K562 (cell line): Measurements from ENCODE around the gene LACTB. TPM values are rescaled to one million over a fixed set of nuclear protein-coding genes. Genes with fewer than 3 reads are reported as not detected.

Experiments used
- ATAC-seq: fragments of 200-7000 bp; cut with Tn5 transposase; 3 replicates; pipeline ENCODE4 v1.9.1; 2020; ENCODE audit warnings: moderate library complexity
- BruUV-seq: library from RNA; stranded (reverse); fragments of 400-500 nt; replicated peaks from 2 replicates; lab custom pipeline; 2021; lab: Mats Ljungman, UMichigan
- CTCF ChIA-PET: fragments of 300-600 bp; formaldehyde crosslinking; extraction: SDS; loops from one replicate; lab custom pipeline; 2021; ENCODE audit warnings: low intra/inter-chr PET ratio; lab: Yijun Ruan, JAX
- POLR2A ChIA-PET: fragments of 300-600, 350-650 bp; sonication (Branson Sonifier 250); formaldehyde crosslinking; extraction: SDS; loops from one replicate; lab custom pipeline; 2021; ENCODE audit warnings: antibody characterized with exemption, inconsistent platforms; lab: Yijun Ruan, JAX
- DNase-seq, 4 experiments: peaks; one replicate each; pipeline versions ENCODE4 v3.0.0 to v3.0.0-alpha.2; 2011 to 2018; ENCODE audit warnings: low spot score in 3 of 4, mixed read lengths in 3 of 4; ENCODE audit errors: extremely low read depth in 1 of 4
- FAIRE-seq: peaks from 2 replicates; lab custom pipeline; 2011; peaks lifted over from hg19 to GRCh38; lab: Jason Lieb, UNC
- H2AFZ ChIP-seq: 2 replicates; pipeline ENCODE4 v1.6.0; 2011; ENCODE audit warnings: low read depth, low read length, control low read depth, inconsistent platforms
- H3K27ac ChIP-seq: fragments of 200-600 bp; 3 replicates; pipeline ENCODE4 v1.8.0; 2011; ENCODE audit warnings: low read depth, mild to moderate bottlenecking, control low read depth, inconsistent platforms, low read length, moderate library complexity, mixed read lengths; ENCODE audit errors: extremely low read depth
- H3K27me3 ChIP-seq, 2 experiments: fragments of 300-600 bp in 1 of 2; 2 replicates in 1 of 2; 3 replicates in 1 of 2; pipeline versions ENCODE4 v1.6.0 to v1.8.0; 2011; ENCODE audit warnings: inconsistent platforms in 2 of 2, low read length in 2 of 2, mild to moderate bottlenecking in 1 of 2, mixed read lengths in 1 of 2, moderate library complexity in 1 of 2; ENCODE audit not compliant: control insufficient read depth in 2 of 2, insufficient read depth in 2 of 2
- H3K36me3 ChIP-seq: fragments of 300-600 bp; 3 replicates; pipeline ENCODE4 v1.8.0; 2011; ENCODE audit warnings: mild to moderate bottlenecking, low read length, inconsistent platforms; ENCODE audit not compliant: control insufficient read depth, insufficient read depth
- H3K4me1 ChIP-seq, 2 experiments: fragments of 200-600 bp in 1 of 2; replicated peaks in 1 of 2; 2 replicates in 1 of 2; 3 replicates in 1 of 2; pipeline versions ENCODE4 v1.5.1 to v1.8.0; 2011; ENCODE audit warnings: inconsistent platforms in 2 of 2, low read length in 2 of 2, mild to moderate bottlenecking in 1 of 2, mixed read lengths in 1 of 2, moderate library complexity in 1 of 2; ENCODE audit not compliant: control insufficient read depth in 2 of 2, insufficient read depth in 2 of 2
- H3K4me2 ChIP-seq: 2 replicates; pipeline ENCODE4 v1.6.1; 2011; ENCODE audit warnings: low read length, control low read depth, inconsistent platforms, mixed read lengths; ENCODE audit not compliant: insufficient read depth
- H3K4me3 ChIP-seq: fragments of 200-600 bp; sonication (generic), shearing (Covaris generic); 2 replicates; pipeline ENCODE4 v1.5.1; 2016; ENCODE audit warnings: control low read depth, inconsistent platforms
- H3K79me2 ChIP-seq: fragments of 200-600 bp; 3 replicates; pipeline ENCODE4 v1.8.0; 2011; ENCODE audit warnings: low read length, inconsistent platforms; ENCODE audit not compliant: control insufficient read depth, insufficient read depth
- H3K9ac ChIP-seq, 2 experiments: 2 replicates each; pipeline versions ENCODE4 v1.6.0 to v1.6.1; 2011; ENCODE audit warnings: low read depth in 2 of 2, low read length in 2 of 2, control low read depth in 1 of 2, inconsistent platforms in 1 of 2, mild to moderate bottlenecking in 1 of 2, mixed read lengths in 1 of 2; ENCODE audit not compliant: insufficient read depth in 1 of 2
- H3K9me1 ChIP-seq: one replicate; pipeline ENCODE4 v1.6.0; 2011; ENCODE audit warnings: inconsistent platforms, mild to moderate bottlenecking, low read length, moderate library complexity; ENCODE audit not compliant: control insufficient read depth, insufficient read depth
- H3K9me3 ChIP-seq: replicated peaks from 2 replicates; pipeline ENCODE4 v1.5.1; 2011; ENCODE audit warnings: low read depth, low read length, inconsistent platforms; ENCODE audit not compliant: control insufficient read depth, insufficient read depth
- H4K20me1 ChIP-seq: replicated peaks from 2 replicates; pipeline ENCODE4 v1.6.1; 2011; ENCODE audit warnings: low read length, inconsistent platforms, mixed read lengths; ENCODE audit not compliant: control insufficient read depth, insufficient read depth
- CC2D1A ChIP-seq: fragments of 450-650 bp; IDR thresholded peaks from 2 replicates; pipeline ENCODE4 v1.6.1; 2017; ENCODE audit warnings: mild to moderate bottlenecking
- CLOCK ChIP-seq: fragments of 250-450 bp; sonication (Bioruptor Pico); IDR thresholded peaks from 2 replicates; pipeline ENCODE4 v1.4.0; 2020; ENCODE audit warnings: mild to moderate bottlenecking, moderate library complexity, borderline replicate concordance
- ID3 ChIP-seq, 2 experiments: fragments of 250-450 bp in 1 of 2; fragments of 450-650 bp in 1 of 2; sonication (Bioruptor Pico) in 1 of 2; IDR thresholded peaks; 2 replicates each; pipeline versions ENCODE4 v1.6.1 to v1.8.0; 2016 to 2021; ENCODE audit warnings: mild to moderate bottlenecking in 2 of 2, moderate library complexity in 2 of 2, missing compliant biosample characterization in 1 of 2, missing genetic modification characterization in 1 of 2
- ZBTB40 ChIP-seq, 2 experiments: fragments of 450-650 bp in 1 of 2; sonication (generic) in 1 of 2; formaldehyde crosslinking in 1 of 2; IDR thresholded peaks; 2 replicates each; pipeline versions ENCODE4 v1.7.1 to v1.9.0; 2016 to 2022; ENCODE audit warnings: inconsistent platforms in 1 of 2, mild to moderate bottlenecking in 1 of 2, missing genetic modification reagents in 1 of 2
- WGBS: fragments of 100-300 bp; shearing (Covaris generic); methylation state at CpG from one replicate; pipeline ENCODE4 v1.1.6; 2016; ENCODE audit warnings: low coverage, mixed read lengths; ENCODE audit not compliant: insufficient coverage; ENCODE audit errors: missing lambda C conversion rate; 5-methylcytosine and 5-hydroxymethylcytosine counted together
- in situ Hi-C: fragments of 300-500 bp; cut with MboI; formaldehyde crosslinking; loops from 4 replicates; pipeline ENCODE4 v1.15.0; 2018; ENCODE audit warnings: inconsistent platforms, mixed read lengths
- intact Hi-C: fragments of 100-400 bp; cut with micrococcal nuclease; formaldehyde crosslinking; loops from 2 replicates; pipeline ENCODE4 v1.14.2; 2022
- polyA plus RNA-seq, 8 experiments: library from polyadenylated mRNA; depleted of rRNA in 4 of 8; stranded (reverse) in 5 of 8; unstranded in 3 of 8; fragments of >200 nt; fragmentation: Nextera tagmentation in 2 of 8; fragmentation: Illumina TruSeq in 1 of 8; extraction: Ambion mirVana in 2 of 8; extraction: Trizol in 1 of 8; gene quantifications; 2 replicates each; pipeline versions ENCODE4 v1.2.1 to v1.2.3, GENCODE V29; 2011 to 2014; ENCODE audit warnings: inconsistent platforms in 1 of 8, missing spikeins in 1 of 8
- total RNA-seq, 7 experiments: library from RNA; depleted of rRNA in 6 of 7; stranded (reverse); fragments of >200 nt in 6 of 7; fragmentation: Illumina TruSeq in 2 of 7; extraction: Trizol in 2 of 7; gene quantifications; 2 replicates each; pipeline versions ENCODE4 v1.2.1 to v1.2.3, GENCODE V29; 2011 to 2021; ENCODE audit warnings: low replicate concordance in 1 of 7
- TF ChIP-seq, protein P1 (sequence below), 2 experiments: fragments of 450-650 bp in 1 of 2; sonication (generic) in 1 of 2; formaldehyde crosslinking in 1 of 2; IDR thresholded peaks in 1 of 2; conservative IDR thresholded peaks in 1 of 2; 2 replicates each; pipeline versions ENCODE4 v1.6.1 to v1.8.1; 2016 to 2023; ENCODE audit warnings: mild to moderate bottlenecking in 2 of 2, moderate library complexity in 2 of 2, inconsistent platforms in 1 of 2, missing genetic modification reagents in 1 of 2

The LACTB gene
- total and polyA plus RNA-seq, 9 of the 15 experiments (the other 6 are each of a cell fraction or from before 2014, with no cell fraction given): 3.1 to 15.5 (median 9.8) TPM

GRCh38 chr15:63157891-63158431 is 36.3 kb downstream of the LACTB start:
- Histone ChIP-seq H3K4me3 (peak overlapping the region; percentile 57), H3K9me3 (no peaks in the 10 kb centered on the region), H3K36me3 (peaks cover 20% of the 10 kb centered on the region; the same call in 2 of the 3 replicates), H3K27ac (peak overlapping the region; percentile 80), H3K79me2 (peaks cover 22% of the 10 kb centered on the region), H2AFZ (peak overlapping the region; percentile 80), H3K9ac (peak overlapping the region; percentile 81 to 99), H3K4me1 (peaks cover 4 to 12% of the 10 kb centered on the region in 2 experiments; a peak in 3 of 5 replicates), H3K4me2 (peak overlapping the region; percentile 93), H3K27me3 (no peaks in the 10 kb centered on the region), H3K9me1 (no peaks in the 10 kb centered on the region), H4K20me1 (no peaks in the 10 kb centered on the region)
- peak; percentile 68 for ATAC-seq
- BruUV-seq: TSS peak; percentile 74
- ChIA-PET CTCF (interaction anchor here (0.6 kb wide), 1 partner anchor 438 kb away, joined by 7 read pairs; no protein-coding TSS in a partner anchor), POLR2A (interaction anchor here (0.6 to 2.1 kb wide), 12 partner anchors 8 to 880 kb away, joined by 3 to 8 read pairs (median 4); no protein-coding TSS in a partner anchor)
- intact Hi-C loops: loop anchor here (2.0 to 5.0 kb wide), 3 partner anchors 34 to 119 kb away; partner anchors contain the start of gene APH1B
- DNase-seq: peak; percentile 44 to 77 (median 60)
- in situ Hi-C loops: no loop called here
- 2% methylated on average over 17 of the region's 18 CpGs for WGBS
- FAIRE-seq: peak; percentile 80
- TF ChIP-seq CLOCK (CRISPR knock-in tag) (no peak), ID3 (CRISPR knock-in tag; IDR thresholded peaks at IDR 0.05) (no peak), ID3 (tag; IDR thresholded peaks at IDR 0.05) (no peak), ZBTB40 (IDR thresholded peaks at IDR 0.05) (0 out of 2 replicates have a peak, but pooled peaks have one; percentile 19), ZBTB40 (CRISPR knock-in tag; IDR thresholded peaks at IDR 0.05) (no peak), CC2D1A (no peak)
- TF ChIP-seq, protein P1, sequence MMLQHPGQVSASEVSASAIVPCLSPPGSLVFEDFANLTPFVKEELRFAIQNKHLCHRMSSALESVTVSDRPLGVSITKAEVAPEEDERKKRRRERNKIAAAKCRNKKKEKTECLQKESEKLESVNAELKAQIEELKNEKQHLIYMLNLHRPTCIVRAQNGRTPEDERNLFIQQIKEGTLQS (IDR thresholded peaks at IDR 0.05): no peak
- TF ChIP-seq, protein P1 (CRISPR knock-in tag; conservative IDR thresholded peaks at IDR 0.05): no peak
